Common myeloid progenitor, CD34-positive (primary cell): Measurements from ENCODE around the gene ZBTB46.
A peak's percentile ranks its signal among the peaks of the same experiment; 100 is the strongest.

Experiments used
- CTCF ChIA-PET: fragments of 350-600 bp; sonication (Branson Sonifier 250); formaldehyde crosslinking; loops from one replicate; lab custom pipeline; 2021; ENCODE audit warnings: antibody characterized with exemption; lab: Charles Lee
- POLR2A ChIA-PET: fragments of 350-600 bp; sonication (Branson Sonifier 250); formaldehyde crosslinking; loops from one replicate; lab custom pipeline; 2021; ENCODE audit warnings: antibody characterized with exemption; lab: Charles Lee
- DNase-seq, 3 donors: peaks; one replicate each; pipeline versions ENCODE4 v3.0.0 to v3.0.0-alpha.2; 2013
- H3K27ac ChIP-seq, 2 experiments: 1 replicate in 1 of 2; 2 replicates in 1 of 2; pipeline ENCODE4 v1.7.0; 2013; ENCODE audit warnings: inconsistent platforms in 2 of 2, low read length in 2 of 2, mild to moderate bottlenecking in 2 of 2, low read depth in 1 of 2, moderate library complexity in 1 of 2; ENCODE audit not compliant: severe bottlenecking in 2 of 2, insufficient read depth in 1 of 2, poor library complexity in 1 of 2
- H3K27me3 ChIP-seq, 5 experiments: replicated peaks in 2 of 5; 1 replicate in 3 of 5; 2 replicates in 2 of 5; pipeline versions ENCODE4 v1.6.1 to v1.7.0; 2013; ENCODE audit warnings: low read length in 4 of 5, mild to moderate bottlenecking in 2 of 5, moderate library complexity in 2 of 5, inconsistent platforms in 1 of 5; ENCODE audit not compliant: insufficient read depth in 5 of 5, control insufficient read depth in 4 of 5
- H3K36me3 ChIP-seq, 4 experiments: 1 replicate in 2 of 4; 2 replicates in 2 of 4; pipeline versions ENCODE4 v1.6.1 to v1.7.0; 2013; ENCODE audit warnings: low read length in 3 of 4, control low read depth in 1 of 4, mild to moderate bottlenecking in 1 of 4; ENCODE audit not compliant: control insufficient read depth in 4 of 4, insufficient read depth in 4 of 4
- H3K4me1 ChIP-seq, 4 experiments: 1 replicate in 3 of 4; 2 replicates in 1 of 4; pipeline versions ENCODE4 v1.6.1 to v1.7.1; 2013; ENCODE audit warnings: low read length in 3 of 4, mild to moderate bottlenecking in 3 of 4, control low read depth in 1 of 4, inconsistent platforms in 1 of 4, moderate library complexity in 1 of 4; ENCODE audit not compliant: control insufficient read depth in 4 of 4, insufficient read depth in 4 of 4; ENCODE audit errors: control extremely low read depth in 1 of 4
- H3K4me3 ChIP-seq, 7 experiments: 1 replicate in 4 of 7; 2 replicates in 3 of 7; pipeline versions ENCODE4 v1.5.1 to v1.7.0; 2013; ENCODE audit warnings: mild to moderate bottlenecking in 7 of 7, low read length in 6 of 7, moderate library complexity in 6 of 7, inconsistent platforms in 2 of 7, low read depth in 2 of 7, control low read depth in 1 of 7; ENCODE audit not compliant: insufficient read depth in 4 of 7, control insufficient read depth in 1 of 7; ENCODE audit errors: extremely low read depth in 1 of 7
- H3K9me3 ChIP-seq, 5 experiments: 1 replicate in 4 of 5; 2 replicates in 1 of 5; pipeline versions ENCODE4 v1.6.1 to v1.7.1; 2013; ENCODE audit warnings: low read length in 4 of 5, mild to moderate bottlenecking in 2 of 5, inconsistent platforms in 1 of 5, low read depth in 1 of 5, moderate library complexity in 1 of 5; ENCODE audit not compliant: control insufficient read depth in 4 of 5, insufficient read depth in 2 of 5; ENCODE audit errors: control extremely low read depth in 1 of 5
- WGBS: methylation state at CpG from one replicate; pipeline ENCODE4 v1.1.5; 2013; ENCODE audit not compliant: insufficient coverage; 5-methylcytosine and 5-hydroxymethylcytosine counted together

The ZBTB46 gene

DNA sequence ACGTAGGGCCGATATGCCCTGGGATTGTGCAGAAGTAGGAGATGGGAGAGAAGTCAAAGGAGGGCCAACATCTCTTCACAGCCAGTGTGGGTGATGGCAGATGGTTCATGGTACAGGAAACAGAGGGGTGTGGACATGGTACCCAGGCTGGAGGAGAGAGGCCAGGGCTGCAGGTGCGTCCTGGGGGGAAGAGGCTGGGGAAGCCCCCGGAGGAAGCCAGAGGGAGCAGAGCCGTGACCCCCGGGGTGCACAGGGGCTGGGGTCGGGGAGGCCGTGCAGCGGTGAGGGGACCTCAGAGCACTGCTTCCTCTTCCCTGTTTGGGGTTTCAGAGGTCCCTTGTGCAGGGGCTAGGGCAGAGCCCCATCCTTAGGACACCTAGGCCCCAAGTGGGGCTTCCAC, 11.2 kb upstream of the ZBTB46 start:
- POLR2A ChIA-PET: no interaction called here
- CTCF ChIA-PET: interaction anchor here (1.5 to 1.6 kb wide), 2 partner anchors 20 to 22 kb away, joined by 3 to 4 read pairs; no protein-coding TSS in a partner anchor
- DNase-seq: peak in 2 of 3 donors; percentile 72 to 84

DNA sequence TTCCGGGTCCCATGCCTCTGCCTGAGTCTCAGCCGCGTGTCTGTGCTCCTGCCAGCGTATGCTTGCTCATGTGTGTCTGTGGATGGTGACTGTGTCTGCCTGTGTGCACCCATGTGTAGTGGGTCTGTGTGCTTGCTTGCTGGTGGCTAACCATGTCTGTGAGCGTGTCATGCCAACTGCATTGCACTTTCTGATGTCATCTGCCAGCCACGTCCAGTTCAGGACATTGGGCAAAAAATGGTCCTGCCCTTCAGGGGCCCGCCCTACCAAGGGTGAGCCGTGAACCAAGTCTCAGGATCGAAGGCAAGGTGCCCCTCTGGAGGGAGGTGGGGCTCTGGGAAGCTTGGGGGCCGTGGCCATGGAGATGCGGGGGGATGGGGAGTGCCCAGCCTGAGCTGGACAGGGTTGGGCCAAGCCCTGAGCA, 9.4 kb upstream of the ZBTB46 start:
- Histone ChIP-seq H3K4me1 (peaks cover 0 to 56% (median 43%) of the 10 kb centered on the region in 4 experiments), H3K9me3 (no peaks in the 10 kb centered on the region), H3K36me3 (no peaks in the 10 kb centered on the region), H3K4me3 (no peak overlapping the region), H3K27ac (no peak overlapping the region), H3K27me3 (no peaks in the 10 kb centered on the region)
- POLR2A ChIA-PET: no interaction called here
- CTCF ChIA-PET: interaction anchor here (0.7 to 1.6 kb wide), 3 partner anchors 11 to 18 kb away, joined by 3 to 5 read pairs (median 4); no protein-coding TSS in a partner anchor
- no peak for DNase-seq
- WGBS: 100% methylated on average over 5 of the region's 11 CpGs

More for the DNA sequence above, 11.2 kb upstream of the ZBTB46 start:
- H3K4me3 ChIP-seq: peak overlapping the region in 1 of 7 experiments; percentile 5
- H3K27me3 ChIP-seq: no peaks in the 10 kb centered on the region
- peaks cover 2 to 62% (median 54%) of the 10 kb centered on the region in 4 experiments for H3K4me1 ChIP-seq
- H3K9me3 ChIP-seq: no peaks in the 10 kb centered on the region
- H3K36me3 ChIP-seq: no peaks in the 10 kb centered on the region
- WGBS: 0% methylated on average over 6 of the region's 9 CpGs
- no peak overlapping the region for H3K27ac ChIP-seq

DNA sequence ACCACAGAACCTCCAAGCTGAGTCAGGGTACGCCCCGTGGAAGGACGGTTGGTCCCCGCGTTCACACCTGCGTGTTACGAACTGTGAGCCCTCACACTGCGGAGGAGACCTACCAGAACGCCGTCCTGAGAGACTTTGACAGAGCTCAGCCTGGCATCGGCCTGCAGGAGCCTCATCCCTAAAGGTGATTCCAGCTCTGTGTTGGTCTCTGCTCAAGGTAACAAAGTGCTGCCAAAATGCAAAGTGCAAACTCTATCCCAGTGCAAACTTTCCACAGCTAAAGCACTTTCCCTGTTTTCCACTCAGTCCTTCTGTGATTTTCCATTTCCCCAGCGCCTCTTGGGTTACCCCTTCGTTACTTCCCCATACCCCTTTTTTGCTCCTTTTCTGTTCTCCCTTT, 8.6 kb upstream of the ZBTB46 start:
- H3K9me3 ChIP-seq: no peaks in the 10 kb centered on the region
- H3K27me3 ChIP-seq: no peaks in the 10 kb centered on the region
- ChIA-PET POLR2A (no interaction called here), CTCF (no interaction called here)
- no peaks in the 10 kb centered on the region for H3K36me3 ChIP-seq
- no peak overlapping the region for H3K4me3 ChIP-seq
- 96% methylated on average over 13 of the region's 13 CpGs for WGBS
- H3K27ac ChIP-seq: no peak overlapping the region
- peaks cover 0 to 48% (median 37%) of the 10 kb centered on the region in 4 experiments for H3K4me1 ChIP-seq
- no peak for DNase-seq

DNA sequence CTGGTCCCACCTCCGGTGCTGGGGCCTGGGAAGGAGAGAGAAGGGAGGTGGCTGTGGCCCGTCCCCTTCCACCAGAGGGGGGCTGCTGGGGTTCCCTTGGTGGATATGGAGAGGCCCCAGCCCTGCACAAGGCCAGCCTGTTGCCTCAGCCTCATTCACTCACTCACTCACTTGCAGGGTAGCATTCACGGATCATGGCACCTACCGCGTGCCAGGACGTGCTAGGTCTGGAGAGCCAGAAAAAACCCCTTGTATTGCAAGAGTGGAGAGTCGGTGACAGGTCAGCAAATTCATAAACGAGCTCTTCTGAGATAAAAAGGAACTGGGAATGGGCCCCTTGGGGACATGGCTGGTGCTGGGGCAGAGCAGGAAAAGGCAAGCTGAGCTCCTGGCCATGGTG, 6.4 kb upstream of the ZBTB46 start:
- no peak overlapping the region for H3K4me3 ChIP-seq
- peaks cover 0 to 27% (median 16%) of the 10 kb centered on the region in 4 experiments for H3K4me1 ChIP-seq
- POLR2A ChIA-PET: no interaction called here
- peaks cover 0 to 3% (median under 1%) of the 10 kb centered on the region in 5 experiments for H3K27me3 ChIP-seq
- no peak for DNase-seq
- no peak overlapping the region for H3K27ac ChIP-seq
- no peaks in the 10 kb centered on the region for H3K36me3 ChIP-seq
- no peaks in the 10 kb centered on the region for H3K9me3 ChIP-seq
- 76% methylated on average over 7 of the region's 8 CpGs for WGBS
- CTCF ChIA-PET: interaction anchor here (1.6 kb wide), 1 partner anchor 28 kb away, joined by 4 read pairs; the partner anchor contains the start of gene TPD52L2

DNA sequence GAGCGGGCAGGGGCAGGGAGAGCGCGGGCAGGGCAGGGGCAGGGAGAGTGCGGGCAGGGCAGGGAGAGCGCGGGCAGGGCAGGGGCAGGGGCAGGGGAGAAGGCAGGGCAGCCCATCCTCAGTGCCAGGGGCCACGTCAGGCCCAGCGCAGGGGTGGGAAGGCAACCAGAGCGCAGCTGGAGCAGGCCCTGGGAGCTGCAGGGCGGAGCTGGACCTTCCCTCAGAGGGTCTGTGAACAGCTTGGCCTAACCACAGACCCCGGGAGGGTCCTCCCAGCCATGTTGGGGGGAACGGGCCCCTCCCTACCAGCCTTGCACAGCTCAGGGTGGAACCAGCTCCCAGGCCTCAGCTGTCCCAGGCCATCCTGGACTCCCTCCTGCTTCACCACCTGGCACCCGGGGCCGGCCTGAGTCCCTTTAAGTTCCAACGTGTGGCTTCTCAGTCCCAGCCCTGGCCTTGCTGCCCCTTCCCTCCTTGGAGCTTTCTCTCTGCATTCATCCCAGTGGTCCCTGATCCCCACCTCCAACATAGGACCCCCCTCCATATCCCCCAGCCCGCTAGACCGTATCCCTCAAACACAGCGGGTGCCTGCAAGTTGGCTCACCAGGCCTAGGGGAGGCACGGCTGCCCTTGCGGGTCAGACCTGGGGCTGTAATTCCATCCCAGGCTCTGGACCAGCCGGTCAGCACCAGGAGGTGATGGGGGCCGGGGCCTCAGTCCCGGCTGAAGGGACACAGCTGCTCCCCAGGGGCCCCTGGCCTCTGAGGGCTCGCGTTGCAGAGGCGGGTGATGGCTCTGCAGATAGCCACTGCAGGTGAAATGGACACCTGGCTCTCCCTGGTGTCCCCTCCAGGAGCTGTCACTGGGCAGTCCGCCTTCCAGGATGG, 5.6 kb upstream of the ZBTB46 start:
- no peaks in the 10 kb centered on the region for H3K36me3 ChIP-seq
- peaks cover 0 to 7% (median 2%) of the 10 kb centered on the region in 5 experiments for H3K27me3 ChIP-seq
- WGBS: 90% methylated on average over 22 of the region's 27 CpGs
- peaks cover 0 to 26% (median 15%) of the 10 kb centered on the region in 4 experiments for H3K4me1 ChIP-seq
- no peaks in the 10 kb centered on the region for H3K9me3 ChIP-seq
- CTCF ChIA-PET: interaction anchor here (0.7 to 1.6 kb wide), 2 partner anchors 22 to 29 kb away, joined by 3 to 4 read pairs; partner anchors contain the start of gene TPD52L2
- no peak overlapping the region for H3K27ac ChIP-seq
- no peak overlapping the region for H3K4me3 ChIP-seq
- POLR2A ChIA-PET: interaction anchor here (0.5 kb wide), 1 partner anchor 30 kb away, joined by 3 read pairs; no protein-coding TSS in a partner anchor
- DNase-seq: no peak

DNA sequence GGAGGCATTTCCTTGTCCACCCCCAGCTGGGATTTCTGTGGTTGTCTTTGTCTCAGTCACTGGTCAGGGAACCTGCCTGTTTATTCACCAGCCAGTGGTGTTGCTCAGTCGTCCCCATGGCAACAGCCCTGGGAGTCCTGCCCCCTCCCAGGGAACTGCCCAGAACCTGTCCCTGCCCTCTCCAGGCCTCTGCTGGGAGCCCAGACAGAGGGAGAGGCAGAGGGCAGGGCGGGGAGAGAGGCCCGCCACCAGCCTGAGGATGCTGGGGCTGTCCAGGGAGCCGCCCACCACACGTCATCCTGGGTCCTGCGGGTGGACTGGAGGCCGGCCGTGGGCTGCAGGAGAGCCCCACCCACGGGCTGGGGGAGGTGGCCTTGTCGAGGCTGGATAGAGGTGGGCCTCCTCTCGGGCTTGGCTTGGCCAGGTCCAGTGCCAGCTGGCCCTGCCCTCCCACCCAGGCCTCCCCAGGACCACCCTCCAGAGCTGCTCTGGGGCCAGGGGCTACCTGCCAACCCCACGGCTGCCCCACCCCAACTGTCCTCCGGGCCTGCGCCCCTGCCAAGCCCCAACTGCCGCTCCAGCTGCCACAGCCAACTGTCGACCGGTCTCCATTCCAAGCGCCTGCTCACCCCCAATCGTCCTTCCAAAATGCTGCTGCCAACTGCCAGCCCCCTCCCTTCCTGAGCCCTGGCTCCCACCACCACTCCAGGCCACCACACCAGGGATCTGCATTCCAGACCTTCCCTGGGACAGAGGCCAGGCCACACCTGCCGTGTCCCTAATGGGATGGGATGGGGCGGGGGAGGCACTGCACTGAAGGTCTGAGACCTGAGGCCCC, 4.2 kb upstream of the ZBTB46 start:
- ChIA-PET POLR2A (no interaction called here), CTCF (interaction anchor here (1.3 kb wide), 1 partner anchor 13 kb away, joined by 5 read pairs; no protein-coding TSS in a partner anchor)
- Histone ChIP-seq H3K27ac (no peak overlapping the region), H3K27me3 (peaks cover 0 to 7% (median 2%) of the 10 kb centered on the region in 5 experiments), H3K4me1 (peaks cover 0 to 27% (median 15%) of the 10 kb centered on the region in 4 experiments), H3K36me3 (no peaks in the 10 kb centered on the region), H3K9me3 (no peaks in the 10 kb centered on the region), H3K4me3 (no peak overlapping the region)
- DNase-seq: peak in 2 of 3 donors; percentile 61 to 70
- WGBS: 94% methylated on average over 17 of the region's 21 CpGs
